ENCODE results near the gene SAMD4A.

The SAMD4A gene

GRCh38 chr14:54784060-54784459 is 217.1 kb downstream of the SAMD4A start:
- Histone ChIP-seq H3K36me3 (ENCODE audit: insufficient read depth, low read length) (no peaks in the 10 kb centered on the region), H3K4me3 (ENCODE audit: low read depth, low read length, poor library complexity, severe bottlenecking) (no peak overlapping the region), H3K27ac (ENCODE audit: low read depth, low read length, poor library complexity, severe bottlenecking) (no peak overlapping the region), H3F3A (ENCODE audit: insufficient read depth, low read length) (no peaks in the 10 kb centered on the region), H3K9me3 (ENCODE audit: low read length) (no peaks in the 10 kb centered on the region), H4K20me1 (ENCODE audit: insufficient read depth, low read length) (no peaks in the 10 kb centered on the region), H3K27me3 (ENCODE audit: insufficient read depth, low read length) (peaks cover 4% of the 10 kb centered on the region; the same call in 1 of the 2 replicates), H2AFZ (ENCODE audit: low read length) (no peak overlapping the region), H3K9me2 (ENCODE audit: low read depth, low read length) (no peaks in the 10 kb centered on the region), H3K79me2 (ENCODE audit: insufficient read depth, low read length) (no peaks in the 10 kb centered on the region), H3K9ac (ENCODE audit: low read length) (no peak overlapping the region), H3K4me2 (ENCODE audit: low read length) (no peak overlapping the region), H3K4me1 (ENCODE audit: insufficient read depth, low read length, severe bottlenecking) (no peaks in the 10 kb centered on the region)
- TF ChIP-seq CTCF (IDR thresholded peaks at IDR 0.05; ENCODE audit: low read length) (no peak), EZH2 (IDR thresholded peaks at IDR 0.05; ENCODE audit: borderline replicate concordance, low read length) (no peak)

- Histone ChIP-seq H3K36me3 (ENCODE audit: insufficient read depth, low read length) (no peaks in the 10 kb centered on the region), H4K20me1 (ENCODE audit: insufficient read depth, low read length) (no peaks in the 10 kb centered on the region), H3K9me2 (ENCODE audit: low read depth, low read length) (no peaks in the 10 kb centered on the region), H3K9me3 (ENCODE audit: low read length) (no peaks in the 10 kb centered on the region), H3K27me3 (ENCODE audit: insufficient read depth, low read length) (peaks cover 4% of the 10 kb centered on the region; the same call in 1 of the 2 replicates), H3K27ac (ENCODE audit: low read depth, low read length, poor library complexity, severe bottlenecking) (no peak overlapping the region), H3K4me1 (ENCODE audit: insufficient read depth, low read length, severe bottlenecking) (no peaks in the 10 kb centered on the region), H3K4me2 (ENCODE audit: low read length) (no peak overlapping the region), H3F3A (ENCODE audit: insufficient read depth, low read length) (no peaks in the 10 kb centered on the region), H3K4me3 (ENCODE audit: low read depth, low read length, poor library complexity, severe bottlenecking) (no peak overlapping the region), H3K9ac (ENCODE audit: low read length) (no peak overlapping the region), H2AFZ (ENCODE audit: low read length) (no peak overlapping the region), H3K79me2 (ENCODE audit: insufficient read depth, low read length) (no peaks in the 10 kb centered on the region)
- no peak for TF ChIP-seq CTCF (IDR thresholded peaks at IDR 0.05; ENCODE audit: low read length)
- no peak for TF ChIP-seq EZH2 (IDR thresholded peaks at IDR 0.05; ENCODE audit: borderline replicate concordance, low read length)
These were observed 217.7 kb downstream of the SAMD4A start for GRCh38 chr14:54784657-54785056.

GRCh38 chr14:54785136-54785777 is 218.3 kb downstream of the SAMD4A start:
- Histone ChIP-seq H3K9me3 (ENCODE audit: low read length) (no peaks in the 10 kb centered on the region), H3K79me2 (ENCODE audit: insufficient read depth, low read length) (no peaks in the 10 kb centered on the region), H3K36me3 (ENCODE audit: insufficient read depth, low read length) (no peaks in the 10 kb centered on the region), H3K9ac (ENCODE audit: low read length) (no peak overlapping the region), H4K20me1 (ENCODE audit: insufficient read depth, low read length) (no peaks in the 10 kb centered on the region), H3F3A (ENCODE audit: insufficient read depth, low read length) (no peaks in the 10 kb centered on the region), H3K4me3 (ENCODE audit: low read depth, low read length, poor library complexity, severe bottlenecking) (no peak overlapping the region), H3K27ac (ENCODE audit: low read depth, low read length, poor library complexity, severe bottlenecking) (no peak overlapping the region), H3K4me2 (ENCODE audit: low read length) (no peak overlapping the region), H2AFZ (ENCODE audit: low read length) (no peak overlapping the region), H3K27me3 (ENCODE audit: insufficient read depth, low read length) (peaks cover 4% of the 10 kb centered on the region; the same call in 1 of the 2 replicates), H3K4me1 (ENCODE audit: insufficient read depth, low read length, severe bottlenecking) (no peaks in the 10 kb centered on the region), H3K9me2 (ENCODE audit: low read depth, low read length) (no peaks in the 10 kb centered on the region)
- TF ChIP-seq EZH2 (IDR thresholded peaks at IDR 0.05; ENCODE audit: borderline replicate concordance, low read length) (no peak), CTCF (IDR thresholded peaks at IDR 0.05; ENCODE audit: low read length) (peak; percentile 10; the same call in 1 of the 2 replicates)

Data from OCI-LY1 (cell line).